Tibial nerve (tissue), 4 donors: ENCODE results near the gene DNAJC5. TPM values are rescaled to one million over a fixed set of nuclear protein-coding genes. Genes with fewer than 3 reads are reported as not detected.
A peak's percentile ranks its signal among the peaks of the same experiment; 100 is the strongest.

Source experiments
- DNase-seq, 2 donors: peaks; one replicate each; pipeline ENCODE4 v3.0.0-alpha.2; 2019; ENCODE audit warnings: low spot score in 2 of 2
- H3K27ac ChIP-seq, 4 donors: fragments of 200-600 bp; sonication (generic) in 3 of 4; one replicate each; pipeline ENCODE4 v1.5.1; 2017 to 2019; ENCODE audit warnings: mild to moderate bottlenecking in 1 of 4
- H3K27me3 ChIP-seq, 2 donors: fragments of 200-600 bp; sonication (generic) in 1 of 2; one replicate each; pipeline versions ENCODE4 v1.5.1 to v1.6.0; 2017 to 2019
- H3K36me3 ChIP-seq, 3 donors: fragments of 200-600 bp; sonication (generic); one replicate each; pipeline ENCODE4 v1.5.1; 2018 to 2019
- H3K4me1 ChIP-seq, 4 donors: fragments of 200-600 bp; sonication (generic) in 3 of 4; one replicate each; pipeline ENCODE4 v1.5.1; 2017 to 2019
- H3K4me3 ChIP-seq, 4 donors: fragments of 200-600 bp; sonication (generic) in 3 of 4; one replicate each; pipeline ENCODE4 v1.5.1; 2017 to 2019; ENCODE audit warnings: mild to moderate bottlenecking in 1 of 4, moderate library complexity in 1 of 4
- H3K9me3 ChIP-seq, 4 donors: fragments of 200-600 bp; sonication (generic) in 3 of 4; one replicate each; pipeline ENCODE4 v1.5.1; 2017 to 2019
- EP300 ChIP-seq, 2 donors: sonication (generic); formaldehyde crosslinking; IDR thresholded peaks; one replicate each; pipeline ENCODE4 v1.6.1; 2017; ENCODE audit warnings: antibody characterized with exemption in 2 of 2, mild to moderate bottlenecking in 1 of 2
- POLR2A ChIP-seq, 2 donors: fragments of 450-650 bp; IDR thresholded peaks; one replicate each; pipeline ENCODE4 v1.6.1; 2017; ENCODE audit warnings: antibody characterized with exemption in 2 of 2, mild to moderate bottlenecking in 2 of 2, moderate library complexity in 2 of 2
- WGBS, 2 donors: methylation state at CpG; one replicate each; pipeline ENCODE4 v1.1.5; 2018; 5-methylcytosine and 5-hydroxymethylcytosine counted together
- total RNA-seq, 4 donors: library from RNA; depleted of rRNA; stranded (reverse); fragments of >200 nt; gene quantifications; one replicate each; pipeline ENCODE4 v1.1.0, GENCODE V29; 2016
- TF ChIP-seq, protein P1 (sequence below), 5 experiments: fragments of 200-600 bp in 3 of 5; fragments of 450-650 bp in 2 of 5; sonication (generic) in 3 of 5; IDR thresholded peaks; one replicate each; pipeline ENCODE4 v1.5.1; 2016 to 2019; ENCODE audit warnings: antibody characterized with exemption in 5 of 5, mild to moderate bottlenecking in 3 of 5, moderate library complexity in 2 of 5

The DNAJC5 gene
- total RNA-seq, 4 donors from 2014 or later = 30.6 to 40.2 (median 32.1) TPM

DNA sequence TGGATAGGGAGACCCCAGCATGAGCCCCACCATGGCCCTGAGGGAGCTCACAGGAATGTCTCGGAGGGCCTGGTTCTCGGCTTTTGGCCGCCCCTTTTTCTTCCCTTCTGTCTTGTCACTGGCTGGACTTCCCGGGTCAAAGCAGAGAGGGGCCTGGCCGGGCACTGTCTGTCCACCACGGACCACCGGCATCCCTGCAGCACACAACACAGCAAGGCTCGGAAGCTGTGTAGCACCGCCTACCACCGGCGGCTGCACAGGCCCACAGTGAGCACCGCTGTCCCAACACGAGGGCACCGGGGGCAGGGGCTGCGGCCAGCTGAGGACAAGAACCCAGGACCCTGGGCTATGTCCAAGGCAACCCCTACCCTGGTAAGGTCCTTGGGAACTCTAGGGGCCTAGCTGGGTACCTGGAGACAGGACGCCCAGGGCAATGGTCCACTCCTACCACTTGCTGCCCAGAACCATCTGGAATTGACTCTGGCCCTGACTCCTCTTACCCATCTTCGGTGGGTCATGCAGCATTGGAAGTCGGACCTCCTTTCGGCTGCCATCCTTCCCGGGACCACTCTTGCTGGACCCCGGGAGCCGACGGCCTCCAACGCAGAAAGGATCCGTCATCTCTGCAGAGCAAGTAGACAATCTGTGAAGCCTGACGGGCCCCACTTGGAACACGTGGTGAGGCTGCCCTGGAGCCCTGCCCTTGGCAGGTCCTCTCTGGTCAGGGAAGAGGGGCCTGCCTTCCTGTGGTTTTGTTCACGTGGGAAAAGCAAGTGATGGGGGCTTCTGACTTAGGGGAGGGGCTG, 72.6 kb downstream of the DNAJC5 start:
- H3K27me3 ChIP-seq = no peaks in the 10 kb centered on the region
- no peak overlapping the region for H3K4me3 ChIP-seq
- H3K27ac ChIP-seq = no peak overlapping the region
- TF ChIP-seq EP300 (IDR thresholded peaks at IDR 0.05) (no peak), POLR2A (IDR thresholded peaks at IDR 0.05) (no peak)
- TF ChIP-seq, protein P1, sequence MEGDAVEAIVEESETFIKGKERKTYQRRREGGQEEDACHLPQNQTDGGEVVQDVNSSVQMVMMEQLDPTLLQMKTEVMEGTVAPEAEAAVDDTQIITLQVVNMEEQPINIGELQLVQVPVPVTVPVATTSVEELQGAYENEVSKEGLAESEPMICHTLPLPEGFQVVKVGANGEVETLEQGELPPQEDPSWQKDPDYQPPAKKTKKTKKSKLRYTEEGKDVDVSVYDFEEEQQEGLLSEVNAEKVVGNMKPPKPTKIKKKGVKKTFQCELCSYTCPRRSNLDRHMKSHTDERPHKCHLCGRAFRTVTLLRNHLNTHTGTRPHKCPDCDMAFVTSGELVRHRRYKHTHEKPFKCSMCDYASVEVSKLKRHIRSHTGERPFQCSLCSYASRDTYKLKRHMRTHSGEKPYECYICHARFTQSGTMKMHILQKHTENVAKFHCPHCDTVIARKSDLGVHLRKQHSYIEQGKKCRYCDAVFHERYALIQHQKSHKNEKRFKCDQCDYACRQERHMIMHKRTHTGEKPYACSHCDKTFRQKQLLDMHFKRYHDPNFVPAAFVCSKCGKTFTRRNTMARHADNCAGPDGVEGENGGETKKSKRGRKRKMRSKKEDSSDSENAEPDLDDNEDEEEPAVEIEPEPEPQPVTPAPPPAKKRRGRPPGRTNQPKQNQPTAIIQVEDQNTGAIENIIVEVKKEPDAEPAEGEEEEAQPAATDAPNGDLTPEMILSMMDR (IDR thresholded peaks at IDR 0.05) = no peak
- peaks cover 0 to 46% (median 0%) of the 10 kb centered on the region in 3 donors for H3K36me3 ChIP-seq
- WGBS, 2 donors = 78 to 97% methylated on average over 19 to 28 of the region's 28 CpGs
- peaks cover 0 to 26% (median 7%) of the 10 kb centered on the region in 4 donors for H3K4me1 ChIP-seq
- no peak for DNase-seq
- no peaks in the 10 kb centered on the region for H3K9me3 ChIP-seq

DNA sequence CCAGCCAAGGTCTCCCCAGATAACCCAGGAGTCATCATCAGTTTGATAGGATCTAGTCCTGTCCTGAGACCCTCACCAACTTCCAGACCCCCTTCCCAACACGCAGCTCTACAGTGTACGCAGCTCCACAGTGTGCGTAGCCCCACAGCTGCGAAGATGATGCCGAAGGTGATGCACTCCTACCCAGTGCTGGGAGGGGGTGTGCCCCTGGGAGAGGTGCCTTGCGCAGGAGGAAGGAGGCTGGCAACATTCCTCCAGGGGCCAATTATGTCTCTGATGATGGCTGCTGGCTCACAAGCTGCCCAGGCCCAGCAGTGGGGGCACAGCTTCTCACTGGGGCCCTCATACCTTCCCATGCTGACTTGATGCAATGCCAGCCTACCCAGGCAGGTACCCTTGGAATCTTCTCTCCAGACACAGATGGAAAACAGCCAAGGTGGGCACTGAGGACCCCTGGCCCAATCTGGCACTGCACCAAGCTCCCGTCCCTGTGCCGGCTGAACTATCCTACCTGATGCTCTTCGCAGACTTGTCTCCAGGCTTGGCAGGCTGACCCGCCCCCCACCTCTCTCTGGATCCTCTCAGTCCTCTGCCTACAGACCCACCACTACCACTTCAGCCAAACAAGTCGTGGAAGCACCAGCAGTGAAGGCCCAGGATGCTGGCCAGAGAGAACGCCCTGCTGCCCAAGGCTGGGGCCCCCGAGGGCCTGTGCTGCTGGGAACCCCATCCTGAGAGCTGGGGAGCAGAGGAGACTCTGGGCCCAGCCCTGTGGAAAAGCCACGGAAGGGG, 73.4 kb downstream of the DNAJC5 start:
- no peak for TF ChIP-seq EP300 (IDR thresholded peaks at IDR 0.05)
- TF ChIP-seq, protein P1 (IDR thresholded peaks at IDR 0.05) = no peak
- TF ChIP-seq POLR2A (IDR thresholded peaks at IDR 0.05) = no peak
- Histone ChIP-seq H3K27ac (peak overlapping the region in 2 of 4 donors; percentile 75 to 86), H3K4me1 (peaks cover 0 to 27% (median 7%) of the 10 kb centered on the region in 4 donors), H3K4me3 (peak overlapping the region in 2 of 4 donors; percentile 50 to 73), H3K36me3 (peaks cover 0 to 38% (median 0%) of the 10 kb centered on the region in 3 donors), H3K9me3 (no peaks in the 10 kb centered on the region), H3K27me3 (no peaks in the 10 kb centered on the region)
- DNase-seq = no peak
- 69 to 76% methylated on average over 13 to 14 of the region's 14 CpGs for WGBS, 2 donors

DNA sequence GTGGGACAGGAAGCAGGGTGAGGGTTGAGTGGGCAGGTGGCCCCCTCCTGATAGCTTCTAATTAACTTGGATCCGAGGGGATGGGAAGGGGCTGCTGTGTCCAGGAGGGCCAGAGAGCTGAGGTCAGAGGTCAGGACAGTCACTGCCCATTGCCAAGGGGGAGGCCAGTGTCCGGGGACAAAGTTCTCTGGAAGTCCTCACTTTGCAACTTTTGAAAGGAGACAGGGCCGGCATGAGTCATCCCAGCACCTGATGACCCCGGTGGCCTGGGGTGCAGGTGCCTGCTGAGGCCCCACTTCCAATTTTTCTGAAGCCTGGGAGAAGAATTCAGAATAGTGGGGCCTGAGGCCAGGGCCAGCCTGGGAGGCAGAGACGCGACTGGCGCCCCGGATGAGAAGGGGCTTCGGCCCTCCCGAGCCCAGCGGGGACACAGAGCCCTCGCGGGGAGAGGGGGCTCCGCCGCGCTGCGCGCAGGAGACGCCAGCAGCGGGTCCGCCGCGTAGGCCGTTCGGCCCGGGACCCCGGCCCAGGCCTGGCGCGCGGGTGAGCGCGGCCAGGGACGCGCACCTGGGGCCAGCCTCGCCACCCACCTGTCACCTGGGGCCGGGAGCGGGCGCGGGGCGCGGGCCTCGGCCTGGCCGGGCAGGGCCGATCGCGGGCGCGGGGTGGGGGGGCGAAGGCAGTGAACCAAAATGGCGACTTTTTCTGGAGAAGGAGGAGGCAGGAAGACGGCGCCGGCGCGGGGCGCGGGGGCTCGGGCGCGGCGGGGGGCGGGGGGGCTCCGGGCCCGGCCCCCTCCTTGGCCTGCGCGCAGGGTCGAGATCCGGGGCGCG, 74.2 kb downstream of the DNAJC5 start:
- H3K4me3 ChIP-seq = peak overlapping the region; percentile 40 to 73 (median 51)
- no peak for TF ChIP-seq POLR2A (IDR thresholded peaks at IDR 0.05)
- TF ChIP-seq, protein P1 (IDR thresholded peaks at IDR 0.05) = no peak
- peaks cover 0 to 30% (median 0%) of the 10 kb centered on the region in 3 donors for H3K36me3 ChIP-seq
- no peaks in the 10 kb centered on the region for H3K9me3 ChIP-seq
- peak overlapping the region; percentile 68 to 86 (median 72) for H3K27ac ChIP-seq
- H3K27me3 ChIP-seq = no peaks in the 10 kb centered on the region
- no peak for DNase-seq
- H3K4me1 ChIP-seq = peaks cover 0 to 35% (median 10%) of the 10 kb centered on the region in 4 donors
- 0 to 11% methylated on average over 8 to 17 of the region's 70 CpGs for WGBS, 2 donors

DNA sequence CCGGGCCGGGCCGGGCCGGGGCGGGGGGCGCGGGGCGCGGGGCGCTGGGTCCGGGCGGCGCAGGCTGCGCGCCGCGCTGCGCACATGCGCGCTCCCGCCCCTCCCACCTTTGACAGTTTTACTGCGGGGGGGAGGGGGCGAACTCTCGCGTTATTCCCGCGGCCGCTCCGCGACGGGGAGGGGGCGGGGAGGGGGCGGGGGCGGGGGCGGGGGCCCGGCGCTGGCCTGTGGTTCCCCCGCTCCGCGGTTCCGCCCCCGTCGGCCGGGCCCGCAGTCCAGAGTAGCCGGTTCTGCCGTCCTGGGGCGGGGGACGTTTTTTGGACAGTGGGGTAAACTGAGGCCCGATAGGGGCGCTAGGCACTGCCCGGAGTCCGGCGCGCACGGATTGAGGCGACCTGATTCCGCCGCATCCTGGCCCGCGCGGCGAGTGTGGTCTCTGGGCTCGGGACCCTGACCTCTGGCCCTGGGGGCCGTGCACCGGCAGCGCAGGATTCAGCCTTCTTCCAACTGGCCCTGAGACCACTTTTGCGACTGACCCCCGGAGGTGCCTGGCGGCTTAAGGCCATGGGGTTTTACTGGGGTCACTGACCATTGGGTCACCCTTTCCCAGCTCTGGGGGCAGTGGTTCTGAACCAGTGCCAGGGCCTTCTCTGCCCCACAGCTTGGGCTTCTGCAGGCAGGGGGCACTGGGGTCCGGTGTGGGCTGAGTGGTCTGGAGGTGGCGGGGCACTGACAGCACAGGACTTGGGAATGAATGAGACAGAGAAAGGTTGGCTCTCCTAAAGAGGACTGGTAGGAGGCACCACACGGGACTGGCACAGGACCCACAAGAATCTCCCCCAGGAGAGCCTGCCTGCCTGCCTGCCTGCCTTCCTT, 75.2 kb downstream of the DNAJC5 start, which contains the start of gene ZNF512B:
ZNF512B (minus strand) TSS at position 93 of the 876 bp plus-strand sequence. CDS start 1,980 bp downstream, outside the sequence.
- Histone ChIP-seq H3K27ac (peak within 1 kb of the TSS; percentile 68 to 86 (median 72)), H3K27me3 (no peaks in the 10 kb centered on the region), H3K4me1 (peaks cover 0 to 41% (median 12%) of the 10 kb centered on the region in 4 donors), H3K4me3 (peak within 1 kb of the TSS; percentile 40 to 73 (median 51)), H3K36me3 (peaks cover 0 to 25% (median 0%) of the 10 kb centered on the region in 3 donors), H3K9me3 (no peaks in the 10 kb centered on the region)
- TF ChIP-seq EP300 (IDR thresholded peaks at IDR 0.05) (no peak), POLR2A (IDR thresholded peaks at IDR 0.05) (no peak)
- TF ChIP-seq, protein P1 (IDR thresholded peaks at IDR 0.05) = no peak
- DNase-seq = no peak
- 3 to 5% methylated on average over 25 to 36 of the region's 73 CpGs for WGBS, 2 donors
